ENCODE measurements around the gene KRTAP5-9. TPM values are rescaled to one million over a fixed set of nuclear protein-coding genes. Genes with fewer than 3 reads are reported as not detected.
"Not testable (repeated sequence)": the region's sequence is repeated elsewhere in the genome, so short reads cannot be mapped to it uniquely, and the experiment has no call there.

KRTAP5-9 gene
- polyA plus RNA-seq, 3 donors, result 0.30 to 0.59 (median 0.31) TPM

DNA sequence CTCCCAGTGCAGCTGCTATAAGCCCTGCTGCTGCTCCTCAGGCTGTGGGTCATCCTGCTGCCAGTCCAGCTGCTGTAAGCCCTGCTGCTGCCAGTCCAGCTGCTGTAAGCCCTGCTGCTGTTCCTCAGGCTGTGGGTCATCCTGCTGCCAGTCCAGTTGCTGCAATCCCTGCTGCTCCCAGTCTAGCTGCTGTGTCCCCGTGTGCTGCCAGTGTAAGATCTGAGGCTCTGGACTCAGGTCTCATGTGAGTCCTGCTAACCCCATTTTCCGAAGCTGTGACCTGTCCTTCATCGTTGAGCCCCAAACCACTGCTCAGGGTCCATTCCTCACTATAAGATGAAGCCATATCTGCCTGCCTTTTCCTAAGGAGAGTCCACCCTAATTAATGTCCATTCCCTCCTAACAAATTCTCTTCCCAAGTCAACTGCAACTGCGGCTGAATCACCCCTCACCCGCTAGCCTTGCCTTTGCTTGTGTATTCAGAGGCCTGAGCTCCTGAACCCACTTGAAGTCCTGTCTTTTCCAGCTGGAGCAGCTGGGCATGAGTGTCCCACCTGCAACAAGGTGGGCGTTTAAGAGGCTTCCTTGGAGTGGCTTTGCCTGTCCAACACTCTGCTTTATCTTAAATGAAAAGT, 20.5 kb upstream of the KRTAP5-9 start:
- no peak for DNase-seq (ENCODE audit: extremely low read depth in 1 of 11, low read depth in 9 of 11, low spot score in 4 of 11)

DNA sequence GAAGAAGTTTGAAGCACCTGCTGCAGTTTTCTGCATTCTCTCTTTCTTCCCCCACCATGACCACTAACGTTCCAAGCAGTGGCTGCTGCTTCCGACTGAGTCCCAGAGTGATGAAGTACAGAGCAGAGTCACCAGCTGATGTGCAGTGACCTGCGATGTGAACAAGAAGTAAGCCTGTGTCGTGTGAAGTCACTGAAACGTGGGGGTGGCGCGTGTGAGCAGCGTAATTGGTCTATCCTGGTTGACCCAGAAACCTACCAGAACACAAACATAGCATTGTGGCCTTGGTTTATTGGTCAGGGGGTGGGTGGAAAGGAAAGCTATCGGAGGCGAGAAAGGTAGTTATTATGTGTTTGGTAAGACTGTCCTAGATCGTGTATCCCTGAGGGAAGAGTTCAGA, 17.6 kb upstream of the KRTAP5-9 start:
- peak in 4 of 11 donors; percentile 11 to 30 (median 12) for DNase-seq (ENCODE audit: extremely low read depth in 1 of 11, low read depth in 9 of 11, low spot score in 4 of 11)

DNA sequence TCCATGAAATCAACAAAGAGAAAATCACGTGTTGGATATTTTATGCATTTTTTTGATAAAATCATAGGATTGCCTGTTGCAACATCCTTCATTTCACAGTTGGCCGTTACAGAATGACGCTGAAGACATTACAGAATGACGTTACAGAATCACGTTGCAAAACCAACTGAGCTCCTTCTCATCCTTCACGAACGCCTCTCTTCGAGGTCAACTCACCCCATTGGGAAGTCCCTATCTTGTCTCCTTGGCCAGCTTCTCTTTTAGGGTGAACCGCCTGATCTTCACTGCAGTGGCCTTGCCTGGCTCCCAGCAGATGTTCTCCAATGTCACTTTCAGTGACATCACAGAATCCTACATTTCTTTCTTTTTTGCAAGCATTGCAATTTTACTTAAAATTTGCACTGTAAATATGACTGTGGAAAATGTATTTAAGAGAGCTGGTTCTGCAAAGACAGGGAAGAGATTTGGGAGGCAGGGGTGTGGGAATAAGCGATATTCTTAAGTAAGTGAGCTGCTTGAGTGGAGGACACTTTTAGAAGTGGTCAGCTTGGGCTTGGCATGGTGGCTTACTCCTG, 16.1 kb upstream of the KRTAP5-9 start:
- no peak for DNase-seq (ENCODE audit: extremely low read depth in 1 of 11, low read depth in 9 of 11, low spot score in 4 of 11)

DNA sequence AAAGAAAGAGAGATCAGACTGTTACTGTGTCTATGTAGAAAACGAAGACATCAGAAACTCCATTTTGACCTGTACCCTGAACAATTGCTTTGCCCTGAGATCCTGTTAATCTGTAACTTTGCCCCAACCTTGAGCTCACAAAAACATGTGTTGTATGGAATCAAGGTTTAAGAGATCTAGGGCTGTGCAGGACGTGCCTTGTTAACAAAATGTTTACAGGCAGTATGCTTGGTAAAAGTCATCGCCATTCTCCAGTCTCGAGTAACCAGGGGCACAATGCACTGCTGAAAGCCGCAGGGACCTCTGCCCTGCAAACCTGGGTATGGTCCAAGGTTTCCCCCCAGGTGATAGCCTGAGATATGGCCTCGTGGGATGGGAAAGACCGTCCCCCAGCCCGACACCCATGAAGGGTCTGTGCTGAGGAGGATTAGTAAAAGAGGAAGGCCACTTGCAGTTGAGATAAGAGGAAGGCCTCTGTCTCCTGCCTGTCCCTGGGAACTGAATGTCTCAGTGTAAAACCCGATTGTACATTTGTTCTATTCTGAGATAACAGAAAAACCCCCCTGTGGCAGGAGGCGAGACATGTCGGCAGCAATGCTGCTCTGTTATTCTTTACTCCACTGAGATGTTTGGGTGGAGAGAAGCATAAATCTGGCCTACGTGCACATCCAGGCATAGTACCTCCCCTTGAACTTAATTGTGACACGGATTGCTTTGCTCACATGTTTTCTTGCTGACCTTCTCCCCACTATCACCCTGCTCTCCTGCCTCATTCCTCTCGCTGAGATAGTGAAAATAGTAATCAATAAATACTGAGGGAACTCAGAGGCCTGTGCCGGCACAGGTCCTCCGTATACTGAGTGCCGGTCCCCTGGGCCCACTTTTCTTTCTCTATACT, 13.3 kb upstream of the KRTAP5-9 start:
- DNase-seq (ENCODE audit: extremely low read depth in 1 of 11, low read depth in 9 of 11, low spot score in 4 of 11), result not testable (repeated sequence)

DNA sequence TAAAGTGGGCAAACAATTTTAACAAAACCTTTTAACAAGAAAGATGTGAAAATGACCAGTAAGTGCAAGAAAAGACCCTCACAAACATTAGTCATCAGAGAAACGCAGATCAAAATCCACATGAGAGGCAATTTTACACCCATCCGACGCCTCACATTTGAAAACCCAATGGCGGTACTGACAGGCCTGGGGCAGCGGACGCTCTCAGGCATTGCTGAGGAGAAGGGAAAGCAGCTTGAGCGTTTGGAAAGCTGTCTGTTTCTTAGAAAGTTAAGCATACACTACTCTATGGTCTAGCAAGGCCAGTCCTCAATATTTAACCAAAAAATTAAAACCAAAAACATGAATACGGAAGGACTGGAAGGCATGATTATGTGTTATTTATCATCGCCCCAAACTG, 12.4 kb upstream of the KRTAP5-9 start:
- no peak for DNase-seq (ENCODE audit: extremely low read depth in 1 of 11, low read depth in 9 of 11, low spot score in 4 of 11)

DNA sequence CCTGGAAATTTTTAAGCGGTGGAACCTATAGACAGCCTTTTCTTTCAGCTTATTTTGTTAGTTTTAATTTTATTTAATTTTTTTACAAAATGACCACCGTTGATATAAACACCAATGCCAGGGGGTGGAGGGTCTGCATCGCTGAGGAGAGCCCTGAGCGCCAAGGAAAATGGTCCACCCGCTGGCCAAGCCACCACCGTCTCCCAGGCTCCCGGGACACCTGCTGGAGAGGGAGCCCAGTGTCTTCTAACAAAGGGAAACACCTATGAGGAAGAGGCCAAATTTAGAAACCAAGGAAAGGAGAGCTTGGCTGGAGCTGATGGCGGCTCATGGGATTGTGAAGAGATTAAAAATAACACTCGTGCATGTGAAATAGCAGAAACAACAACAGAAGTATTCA, 10.7 kb upstream of the KRTAP5-9 start:
- DNase-seq (ENCODE audit: extremely low read depth in 1 of 11, low read depth in 9 of 11, low spot score in 4 of 11), result no peak

DNA sequence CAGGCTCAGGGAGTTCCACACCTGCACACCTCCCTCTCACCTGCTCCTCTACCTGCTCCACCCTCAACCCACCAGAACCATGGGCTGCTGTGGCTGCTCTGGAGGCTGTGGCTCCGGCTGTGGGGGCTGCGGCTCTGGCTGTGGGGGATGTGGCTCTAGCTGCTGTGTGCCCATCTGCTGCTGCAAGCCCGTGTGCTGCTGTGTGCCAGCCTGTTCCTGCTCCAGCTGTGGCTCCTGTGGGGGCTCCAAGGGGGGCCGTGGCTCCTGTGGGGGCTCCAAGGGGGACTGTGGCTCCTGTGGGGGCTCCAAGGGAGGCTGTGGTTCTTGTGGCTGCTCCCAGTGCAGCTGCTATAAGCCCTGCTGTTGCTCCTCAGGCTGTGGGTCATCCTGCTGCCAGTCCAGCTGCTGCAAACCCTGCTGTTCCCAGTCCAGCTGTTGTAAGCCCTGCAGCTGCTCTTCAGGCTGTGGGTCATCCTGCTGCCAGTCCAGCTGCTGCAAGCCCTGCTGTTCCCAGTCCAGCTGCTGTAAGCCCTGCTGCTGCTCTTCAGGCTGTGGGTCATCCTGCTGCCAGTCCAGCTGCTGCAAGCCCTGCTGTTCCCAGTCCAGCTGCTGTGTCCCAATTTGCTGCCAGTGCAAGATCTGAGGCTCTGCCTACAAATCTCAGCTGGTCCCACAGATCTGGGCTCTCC, 10.1 kb upstream of the KRTAP5-9 start, which contains the start of gene KRTAP5-8:
KRTAP5-8 (plus strand) TSS at position 49 of the 689 bp plus-strand sequence; CDS start at position 80, 31 bp downstream.
- not testable (repeated sequence) for DNase-seq (ENCODE audit: extremely low read depth in 1 of 11, low read depth in 9 of 11, low spot score in 4 of 11)

DNA sequence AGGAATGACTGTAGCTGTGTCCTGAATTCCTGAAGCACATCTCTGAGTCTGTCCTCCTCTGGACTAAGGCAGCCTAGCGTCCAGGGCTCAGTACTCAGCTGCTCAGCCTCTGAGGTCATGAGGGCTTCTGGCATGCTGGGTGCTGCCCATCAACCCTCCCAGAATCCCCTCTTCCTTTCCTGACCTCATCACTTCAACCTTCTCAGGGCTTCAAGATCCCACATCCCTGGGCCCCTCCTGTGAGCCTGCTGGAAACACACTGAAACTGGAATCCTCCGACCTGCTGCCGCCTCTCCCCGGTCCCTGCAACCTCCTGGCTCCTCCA, 9.6 kb upstream of the KRTAP5-9 start:
- DNase-seq (ENCODE audit: extremely low read depth in 1 of 11, low read depth in 9 of 11, low spot score in 4 of 11), result no peak

DNA sequence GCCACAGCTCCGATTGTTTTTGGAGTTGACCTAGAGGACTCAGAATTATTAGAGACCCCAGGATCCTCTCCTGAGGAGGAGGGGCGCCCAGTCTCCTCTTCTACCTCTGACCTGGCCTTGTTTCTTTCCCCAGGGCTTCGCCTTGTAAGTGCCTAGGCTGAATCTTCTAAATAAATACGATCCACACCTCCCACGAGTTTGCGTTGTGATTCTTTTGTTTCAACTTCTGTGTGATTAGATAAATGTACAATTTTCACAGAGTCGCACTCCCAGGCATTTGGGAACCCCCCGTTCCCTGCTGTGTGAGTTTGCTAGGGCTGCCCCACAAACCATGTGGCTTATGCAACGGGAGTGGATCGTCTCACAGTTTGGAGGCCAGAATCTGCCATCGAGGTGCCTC, 9.2 kb upstream of the KRTAP5-9 start:
- no peak for DNase-seq (ENCODE audit: extremely low read depth in 1 of 11, low read depth in 9 of 11, low spot score in 4 of 11)

DNA sequence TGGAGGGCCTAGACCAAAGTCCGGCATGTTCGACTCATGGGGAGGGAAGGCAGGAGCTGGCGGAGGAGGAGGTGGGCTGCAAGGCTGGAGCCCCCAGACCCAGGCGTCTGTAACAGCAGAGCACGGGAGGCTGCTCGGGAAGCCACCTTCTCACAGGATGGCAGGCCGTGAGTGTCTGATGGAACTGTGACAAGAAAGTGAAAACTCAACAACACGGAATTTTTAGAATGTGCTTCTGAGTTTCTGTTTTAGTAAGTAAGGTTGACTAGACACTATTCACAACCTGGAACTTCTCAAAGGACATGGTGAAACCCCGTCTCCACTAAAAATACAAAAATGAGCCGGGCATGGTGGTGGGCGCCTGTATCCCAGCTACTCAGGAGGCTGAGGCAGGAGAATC, 8.2 kb upstream of the KRTAP5-9 start:
- DNase-seq (ENCODE audit: extremely low read depth in 1 of 11, low read depth in 9 of 11, low spot score in 4 of 11), result not testable (repeated sequence)

DNA sequence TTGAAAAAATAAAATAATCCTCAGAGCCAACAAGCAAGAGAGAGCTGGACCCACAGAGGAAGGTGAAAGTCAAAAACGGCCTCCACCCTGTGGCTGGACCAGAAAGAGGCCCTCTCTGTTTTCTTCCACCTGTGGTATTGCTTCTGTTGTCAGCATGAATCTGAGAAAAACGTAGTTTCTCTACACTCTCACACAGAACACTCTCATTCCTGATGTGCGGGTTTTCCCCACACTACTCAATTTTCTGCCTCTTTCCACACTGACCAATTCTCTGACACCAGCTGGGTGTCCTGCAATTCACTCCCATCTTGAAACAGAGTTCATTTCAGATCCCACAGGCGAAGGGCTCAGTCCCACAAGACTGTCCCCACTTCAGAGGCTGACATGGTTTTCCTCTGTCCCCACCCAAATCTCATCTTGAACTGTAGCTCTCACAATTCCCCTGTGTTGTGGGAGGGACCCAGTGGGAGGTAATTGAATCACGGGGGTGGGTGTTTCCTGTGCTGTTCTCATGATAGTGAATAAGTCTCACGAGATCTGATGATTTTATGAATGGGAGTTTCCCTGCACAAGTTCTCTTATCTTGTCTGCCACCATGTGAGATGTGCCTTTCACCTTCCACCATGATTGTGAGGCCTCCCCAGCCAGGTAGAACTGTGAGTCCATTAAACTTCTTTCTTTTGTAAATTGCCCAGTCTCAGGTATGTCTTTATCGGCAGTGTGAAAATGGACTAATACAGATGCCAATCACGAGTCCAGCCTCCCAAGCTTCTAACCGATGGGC, 7.5 kb upstream of the KRTAP5-9 start:
- DNase-seq (ENCODE audit: extremely low read depth in 1 of 11, low read depth in 9 of 11, low spot score in 4 of 11), result not testable (repeated sequence)

DNA sequence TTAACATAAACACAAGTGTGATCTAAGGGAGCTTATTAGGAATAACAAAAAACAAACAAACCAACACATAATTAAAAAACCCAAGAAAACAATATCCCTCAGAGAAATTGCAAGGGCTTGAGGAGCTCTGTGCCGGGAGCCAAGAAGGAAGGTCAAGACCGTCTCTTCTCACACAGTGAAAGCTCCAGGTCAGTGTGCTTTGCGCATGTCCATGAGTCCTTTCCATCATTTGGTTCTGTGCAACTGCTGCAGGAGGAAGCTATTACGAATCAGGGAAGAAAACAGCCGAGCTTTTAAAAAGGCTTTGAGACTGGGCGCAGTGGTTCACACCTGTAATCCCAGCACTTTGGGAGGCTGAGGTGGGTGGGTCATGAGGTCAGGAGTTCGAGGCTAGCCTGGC, 5.8 kb upstream of the KRTAP5-9 start:
- no peak for DNase-seq (ENCODE audit: extremely low read depth in 1 of 11, low read depth in 9 of 11, low spot score in 4 of 11)

DNA sequence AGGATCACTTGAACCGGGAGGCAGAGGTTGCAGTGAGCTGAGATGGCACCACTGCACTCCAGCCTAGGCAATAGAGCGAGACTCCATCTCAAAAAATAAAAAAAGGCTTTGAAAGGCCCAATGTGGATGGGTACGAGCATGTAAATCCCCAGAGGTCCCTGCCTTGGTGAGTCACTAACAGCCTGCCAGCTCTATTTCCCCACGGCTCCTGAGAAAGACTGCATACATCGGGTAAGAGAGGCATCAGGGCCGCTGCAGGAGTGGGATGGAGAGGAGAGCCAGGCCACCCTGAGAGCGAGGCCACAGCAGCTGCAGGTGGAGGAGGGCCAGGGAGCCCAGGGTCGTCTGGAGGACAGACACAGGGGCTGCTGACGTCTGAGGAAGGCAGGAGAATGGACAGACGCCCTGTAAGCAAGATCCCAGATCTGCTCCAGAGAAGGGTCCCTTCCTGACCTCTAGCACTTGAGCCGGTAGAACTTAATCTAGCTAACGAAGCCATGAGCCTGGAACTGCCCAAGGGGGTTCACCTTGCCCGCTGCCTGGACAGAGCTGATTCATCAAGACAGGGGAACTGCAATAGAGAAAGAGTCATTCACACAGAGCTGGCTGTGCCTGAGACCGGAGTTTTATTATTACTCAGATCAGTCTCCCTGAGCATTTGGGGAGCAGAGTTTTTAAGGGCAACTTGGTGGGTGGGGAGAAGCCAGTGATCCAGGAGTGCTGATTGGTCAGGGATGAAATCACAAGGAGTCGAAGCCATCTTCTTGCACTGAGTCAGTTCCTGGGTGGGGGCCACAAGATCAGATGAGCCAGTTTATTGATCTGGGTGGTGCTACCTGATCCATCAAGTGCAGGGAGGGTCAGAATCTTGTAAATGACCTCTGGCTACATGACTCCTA, 5.1 kb upstream of the KRTAP5-9 start:
- no peak for DNase-seq (ENCODE audit: extremely low read depth in 1 of 11, low read depth in 9 of 11, low spot score in 4 of 11)

DNA sequence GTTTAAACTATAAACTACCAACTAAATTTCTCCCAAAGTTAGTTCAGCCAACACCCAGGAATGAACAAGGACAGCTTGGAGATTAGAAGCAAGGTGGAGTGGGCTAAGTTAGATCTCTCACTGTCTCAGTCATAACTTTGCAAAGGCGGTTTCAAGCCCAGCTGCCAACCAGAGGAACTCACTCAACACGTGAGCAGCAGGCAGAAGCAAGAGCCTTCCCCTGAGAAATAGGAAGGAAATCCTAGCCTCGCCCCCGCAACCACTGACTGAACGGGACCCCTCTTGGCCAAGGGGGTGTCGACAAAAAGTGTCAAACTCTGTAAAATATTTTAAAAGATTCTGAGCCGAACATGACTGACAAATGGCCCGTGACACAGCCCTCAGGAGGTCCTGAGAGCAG, 4.4 kb upstream of the KRTAP5-9 start:
- no peak for DNase-seq (ENCODE audit: extremely low read depth in 1 of 11, low read depth in 9 of 11, low spot score in 4 of 11)

DNA sequence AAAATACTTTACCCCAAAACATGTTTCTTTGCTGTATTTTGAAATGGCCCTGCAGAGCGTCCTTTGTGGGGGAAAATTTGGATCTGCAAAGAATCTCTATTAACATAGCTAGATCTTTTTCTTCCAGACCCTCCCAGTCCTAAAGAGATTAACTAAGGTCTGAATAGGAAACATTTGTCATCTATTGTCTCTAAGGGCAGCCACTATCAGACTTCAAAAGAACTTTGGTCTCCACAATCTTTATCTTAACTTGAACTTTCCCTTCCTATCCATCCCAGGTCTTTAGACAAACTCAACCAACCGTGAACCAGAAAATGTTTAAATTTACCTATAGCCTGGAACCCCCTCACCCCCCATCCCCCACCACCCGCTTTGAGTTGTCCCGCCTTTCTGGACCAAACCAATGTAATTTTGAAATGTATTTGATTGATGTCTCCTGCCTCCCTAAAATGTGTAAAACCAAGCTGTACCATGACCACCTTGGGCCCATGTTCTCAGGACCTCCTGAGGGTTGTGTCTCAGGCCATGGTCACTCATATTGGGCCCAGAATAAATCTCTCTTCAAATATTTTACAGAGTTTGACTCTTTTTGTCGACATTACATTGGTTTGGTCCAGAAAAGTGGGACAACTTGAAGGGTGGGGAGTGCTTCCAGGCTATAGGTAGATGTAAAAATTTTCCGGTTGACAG, 3.5 kb upstream of the KRTAP5-9 start:
- no peak for DNase-seq (ENCODE audit: extremely low read depth in 1 of 11, low read depth in 9 of 11, low spot score in 4 of 11)

DNA sequence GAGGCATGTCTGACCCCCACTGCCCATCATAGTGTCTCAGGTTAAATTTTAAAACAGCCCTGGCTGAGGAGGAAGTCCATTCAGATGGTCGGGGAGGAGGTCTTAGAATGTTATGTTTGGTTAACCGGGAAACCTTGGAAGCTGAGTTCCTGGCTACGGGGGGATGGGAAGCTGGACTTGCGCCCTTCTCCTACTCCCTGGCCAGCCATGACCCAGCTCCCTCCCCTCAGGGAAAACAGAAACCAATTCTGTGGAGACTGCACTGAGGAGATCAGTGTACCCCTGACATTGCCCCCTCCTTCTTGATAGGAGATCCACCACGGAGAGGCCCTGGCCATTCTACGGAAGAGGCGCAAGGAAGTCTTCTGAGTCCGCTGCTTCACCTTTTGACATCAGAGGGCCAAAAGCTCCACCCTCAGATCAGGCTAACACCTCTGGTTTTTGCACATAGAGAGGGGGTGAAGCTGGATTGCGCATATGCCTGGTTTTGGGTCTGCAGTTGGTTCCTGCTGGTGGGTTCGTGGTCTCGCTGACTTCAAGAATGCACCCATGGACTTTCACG, 2.7 kb upstream of the KRTAP5-9 start:
- DNase-seq (ENCODE audit: extremely low read depth in 1 of 11, low read depth in 9 of 11, low spot score in 4 of 11), result no peak

DNA sequence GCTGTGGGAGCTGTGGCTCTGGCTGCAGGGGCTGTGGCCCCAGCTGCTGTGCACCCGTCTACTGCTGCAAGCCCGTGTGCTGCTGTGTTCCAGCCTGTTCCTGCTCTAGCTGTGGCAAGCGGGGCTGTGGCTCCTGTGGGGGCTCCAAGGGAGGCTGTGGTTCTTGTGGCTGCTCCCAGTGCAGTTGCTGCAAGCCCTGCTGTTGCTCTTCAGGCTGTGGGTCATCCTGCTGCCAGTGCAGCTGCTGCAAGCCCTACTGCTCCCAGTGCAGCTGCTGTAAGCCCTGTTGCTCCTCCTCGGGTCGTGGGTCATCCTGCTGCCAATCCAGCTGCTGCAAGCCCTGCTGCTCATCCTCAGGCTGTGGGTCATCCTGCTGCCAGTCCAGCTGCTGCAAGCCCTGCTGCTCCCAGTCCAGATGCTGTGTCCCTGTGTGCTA, 514 bp downstream of the KRTAP5-9 start:
- DNase-seq (ENCODE audit: extremely low read depth in 1 of 11, low read depth in 9 of 11, low spot score in 4 of 11), result no peak
